ENCODE data around the gene BAHCC1. TPM values are rescaled to one million over a fixed set of nuclear protein-coding genes. Genes with fewer than 3 reads are reported as not detected.
"Not testable (repeated sequence)": the region's sequence is repeated elsewhere in the genome, so short reads cannot be mapped to it uniquely, and the experiment has no call there.

Gene BAHCC1
- total RNA-seq, 2 experiments from 2014 or later = 0.20 to 0.41 TPM

DNA sequence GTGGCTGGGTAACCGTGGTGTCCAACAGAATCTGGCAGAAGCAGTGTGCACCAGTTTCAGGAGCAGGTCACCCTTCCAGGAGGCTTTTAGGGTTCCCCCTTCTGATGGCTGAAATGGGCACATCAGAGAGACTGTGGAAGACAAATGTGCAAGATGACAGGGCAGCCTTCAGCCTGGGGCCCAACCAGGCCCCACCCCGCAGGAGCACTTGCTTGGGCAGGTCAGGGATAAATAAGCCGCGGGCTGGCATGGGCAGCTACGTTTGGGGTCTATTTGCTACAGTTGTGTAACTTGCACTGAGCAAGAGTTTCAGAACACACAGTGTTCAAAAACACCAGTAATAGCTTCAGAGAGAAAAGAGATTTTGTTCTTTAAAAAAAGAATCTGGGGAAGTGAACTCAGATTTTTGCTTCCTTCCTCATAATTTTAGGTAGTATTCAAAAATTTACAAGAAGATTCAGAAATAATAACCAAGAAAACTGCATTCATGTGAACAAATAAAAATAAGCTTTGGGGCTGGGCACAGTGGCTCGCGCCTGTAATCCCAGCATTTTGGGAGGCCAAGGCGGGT lies 44.9 kb upstream of the BAHCC1 start:
- POLR2A ChIA-PET = no interaction called here
- ATAC-seq (ENCODE audit: poor library complexity) = no peak
- H3K27me3 ChIP-seq (ENCODE audit: control insufficient read depth in 1 of 2, insufficient read depth in 2 of 2, low read length in 2 of 2) = no peaks in the 10 kb centered on the region
- no peak for DNase-seq
- no peak overlapping the region for H3K27ac ChIP-seq (ENCODE audit: low read depth in 1 of 2, low read length in 2 of 2)
- no peaks in the 10 kb centered on the region for H3K9me3 ChIP-seq (ENCODE audit: control insufficient read depth in 1 of 2, insufficient read depth in 1 of 2, low read length in 2 of 2)
- no peaks in the 10 kb centered on the region for H3K9me3 Mint-ChIP-seq
- no peaks in the 10 kb centered on the region for H3K36me3 ChIP-seq (ENCODE audit: insufficient read depth, low read length)
- H3K4me3 ChIP-seq (ENCODE audit: low read length) = no peak overlapping the region
- peaks cover 11% of the 10 kb centered on the region for H3K4me1 ChIP-seq (ENCODE audit: insufficient read depth, low read length)
- peaks cover 10% of the 10 kb centered on the region for H3K27me3 Mint-ChIP-seq
- TF ChIP-seq, protein P1, sequence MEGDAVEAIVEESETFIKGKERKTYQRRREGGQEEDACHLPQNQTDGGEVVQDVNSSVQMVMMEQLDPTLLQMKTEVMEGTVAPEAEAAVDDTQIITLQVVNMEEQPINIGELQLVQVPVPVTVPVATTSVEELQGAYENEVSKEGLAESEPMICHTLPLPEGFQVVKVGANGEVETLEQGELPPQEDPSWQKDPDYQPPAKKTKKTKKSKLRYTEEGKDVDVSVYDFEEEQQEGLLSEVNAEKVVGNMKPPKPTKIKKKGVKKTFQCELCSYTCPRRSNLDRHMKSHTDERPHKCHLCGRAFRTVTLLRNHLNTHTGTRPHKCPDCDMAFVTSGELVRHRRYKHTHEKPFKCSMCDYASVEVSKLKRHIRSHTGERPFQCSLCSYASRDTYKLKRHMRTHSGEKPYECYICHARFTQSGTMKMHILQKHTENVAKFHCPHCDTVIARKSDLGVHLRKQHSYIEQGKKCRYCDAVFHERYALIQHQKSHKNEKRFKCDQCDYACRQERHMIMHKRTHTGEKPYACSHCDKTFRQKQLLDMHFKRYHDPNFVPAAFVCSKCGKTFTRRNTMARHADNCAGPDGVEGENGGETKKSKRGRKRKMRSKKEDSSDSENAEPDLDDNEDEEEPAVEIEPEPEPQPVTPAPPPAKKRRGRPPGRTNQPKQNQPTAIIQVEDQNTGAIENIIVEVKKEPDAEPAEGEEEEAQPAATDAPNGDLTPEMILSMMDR (IDR thresholded peaks at IDR 0.05) = no peak
- H3K36me3 Mint-ChIP-seq (ENCODE audit: low read depth) = no peaks in the 10 kb centered on the region
- CTCF ChIA-PET = no interaction called here
- no peaks in the 10 kb centered on the region for H3K4me1 Mint-ChIP-seq (ENCODE audit: low read depth)
- H3K27ac Mint-ChIP-seq = no peak overlapping the region
- intact Hi-C loops (cut with DNase I, micrococcal nuclease) = no loop called here
- no peak overlapping the region for H3K4me3 Mint-ChIP-seq

DNA sequence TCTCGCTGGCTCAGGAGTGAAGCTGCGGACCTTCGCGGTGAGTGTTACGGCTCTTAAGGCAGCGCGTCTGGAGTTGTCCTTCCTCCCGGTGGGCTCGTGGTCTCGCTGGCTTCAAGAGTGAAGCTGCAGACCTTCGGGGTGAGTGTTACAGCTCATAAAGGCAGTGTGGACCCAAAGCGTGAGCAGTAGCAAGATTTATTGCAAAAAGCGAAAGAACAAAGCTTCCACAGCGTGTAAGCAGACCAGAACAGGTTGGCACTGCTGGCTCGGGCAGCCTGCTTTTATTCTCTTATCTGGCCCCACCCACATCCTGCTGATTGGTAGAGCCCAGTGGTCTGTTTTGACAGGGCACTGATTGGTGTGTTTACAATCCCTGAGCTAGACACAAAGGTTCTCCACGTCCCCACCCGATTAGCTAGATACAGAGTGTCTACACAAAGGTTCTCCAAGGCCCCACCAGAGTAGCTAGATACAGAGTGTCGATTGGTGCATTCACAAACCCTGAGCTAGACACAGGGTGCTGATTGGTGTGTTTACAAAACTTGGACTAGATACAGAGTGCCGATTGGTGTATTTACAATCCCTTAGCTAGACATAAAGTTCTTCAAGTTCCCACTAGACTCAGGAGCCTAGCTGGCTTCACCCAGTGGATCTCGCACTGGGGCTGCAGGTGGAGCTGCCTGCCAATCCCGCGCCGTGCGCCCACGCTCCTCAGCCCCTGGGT lies 43.8 kb upstream of the BAHCC1 start:
- intact Hi-C loops (cut with DNase I, micrococcal nuclease); H3K27me3 Mint-ChIP-seq; H3K4me1 ChIP-seq (ENCODE audit: insufficient read depth, low read length); H3K9me3 ChIP-seq (ENCODE audit: control insufficient read depth in 1 of 2, insufficient read depth in 1 of 2, low read length in 2 of 2); DNase-seq; CTCF ChIA-PET; H3K9me3 Mint-ChIP-seq; H3K27me3 ChIP-seq (ENCODE audit: control insufficient read depth in 1 of 2, insufficient read depth in 2 of 2, low read length in 2 of 2); POLR2A ChIA-PET; H3K36me3 ChIP-seq (ENCODE audit: insufficient read depth, low read length); H3K4me3 Mint-ChIP-seq; H3K4me1 Mint-ChIP-seq (ENCODE audit: low read depth); H3K27ac Mint-ChIP-seq; H3K27ac ChIP-seq (ENCODE audit: low read depth in 1 of 2, low read length in 2 of 2); ATAC-seq (ENCODE audit: poor library complexity); H3K36me3 Mint-ChIP-seq (ENCODE audit: low read depth); H3K4me3 ChIP-seq (ENCODE audit: low read length): not testable (repeated sequence)

DNA sequence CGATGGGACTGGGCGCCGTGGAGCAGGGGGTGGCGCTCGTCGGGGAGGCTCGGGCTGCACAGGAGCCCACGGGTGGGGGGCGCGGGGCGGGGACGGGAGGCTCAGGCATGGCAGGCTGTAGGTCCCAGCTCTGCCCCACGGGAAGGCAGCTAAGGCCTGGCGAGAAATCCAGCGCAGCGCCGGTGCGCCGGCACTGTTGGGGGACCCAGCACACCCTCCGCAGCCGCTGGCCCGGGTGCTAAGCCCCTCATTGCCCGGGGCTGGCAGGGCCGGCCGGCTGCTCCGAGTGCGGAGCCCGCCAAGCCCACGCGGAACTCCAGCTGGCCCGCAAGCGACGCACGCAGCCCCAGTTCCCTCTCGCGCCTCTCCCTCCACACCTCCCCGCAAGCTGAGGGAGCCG lies 43.2 kb upstream of the BAHCC1 start:
- H3K9me3 ChIP-seq (ENCODE audit: control insufficient read depth in 1 of 2, insufficient read depth in 1 of 2, low read length in 2 of 2); H3K27me3 ChIP-seq (ENCODE audit: control insufficient read depth in 1 of 2, insufficient read depth in 2 of 2, low read length in 2 of 2); CTCF ChIA-PET; H3K4me1 Mint-ChIP-seq (ENCODE audit: low read depth); H3K36me3 Mint-ChIP-seq (ENCODE audit: low read depth); H3K36me3 ChIP-seq (ENCODE audit: insufficient read depth, low read length); H3K27me3 Mint-ChIP-seq; H3K27ac ChIP-seq (ENCODE audit: low read depth in 1 of 2, low read length in 2 of 2); intact Hi-C loops (cut with DNase I, micrococcal nuclease); H3K4me3 ChIP-seq (ENCODE audit: low read length); H3K27ac Mint-ChIP-seq; ATAC-seq (ENCODE audit: poor library complexity); H3K9me3 Mint-ChIP-seq; POLR2A ChIA-PET; H3K4me1 ChIP-seq (ENCODE audit: insufficient read depth, low read length); DNase-seq; H3K4me3 Mint-ChIP-seq: not testable (repeated sequence)

DNA sequence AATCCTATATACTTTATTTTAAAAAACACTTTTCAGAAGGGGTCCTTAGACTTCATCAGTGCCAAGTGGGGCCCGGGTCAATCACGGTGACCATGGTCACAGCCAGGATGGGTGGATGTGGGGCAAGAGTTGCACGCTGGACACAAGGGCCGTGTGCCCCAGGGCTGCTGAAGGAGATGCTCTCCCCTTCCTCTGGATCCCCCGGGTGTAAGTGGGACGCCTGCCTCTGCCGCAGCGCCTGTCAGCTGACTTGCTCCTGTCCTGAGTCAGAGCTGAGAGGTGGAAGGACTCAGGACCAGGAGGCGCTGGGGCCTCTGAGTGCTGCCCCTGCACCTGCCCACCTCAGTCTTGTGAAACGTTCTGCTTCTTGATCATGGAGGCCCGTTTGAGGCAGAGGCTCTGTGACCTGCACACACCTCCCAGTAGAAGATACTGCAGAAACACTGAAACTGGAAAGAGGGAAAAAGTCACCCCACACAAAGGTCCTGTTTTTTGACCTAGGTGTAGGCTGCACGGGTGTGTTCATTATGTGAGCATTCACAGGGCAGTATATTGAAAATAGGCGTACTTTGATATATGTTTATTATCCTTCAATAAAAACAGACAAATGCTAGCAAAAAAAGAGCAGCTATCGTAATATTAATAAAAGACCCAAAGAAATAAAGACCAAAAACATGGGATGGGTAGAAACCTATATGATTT lies 40.9 kb upstream of the BAHCC1 start:
- H3K27ac Mint-ChIP-seq = no peak overlapping the region
- Histone ChIP-seq H3K36me3 (ENCODE audit: insufficient read depth, low read length) (no peaks in the 10 kb centered on the region), H3K27ac (ENCODE audit: low read depth in 1 of 2, low read length in 2 of 2) (no peak overlapping the region), H3K9me3 (ENCODE audit: control insufficient read depth in 1 of 2, insufficient read depth in 1 of 2, low read length in 2 of 2) (no peaks in the 10 kb centered on the region), H3K4me1 (ENCODE audit: insufficient read depth, low read length) (no peaks in the 10 kb centered on the region), H3K4me3 (ENCODE audit: low read length) (no peak overlapping the region), H3K27me3 (ENCODE audit: control insufficient read depth in 1 of 2, insufficient read depth in 2 of 2, low read length in 2 of 2) (no peaks in the 10 kb centered on the region)
- POLR2A ChIA-PET = no interaction called here
- no peaks in the 10 kb centered on the region for H3K36me3 Mint-ChIP-seq (ENCODE audit: low read depth)
- peaks cover 19% of the 10 kb centered on the region for H3K27me3 Mint-ChIP-seq
- no peaks in the 10 kb centered on the region for H3K4me1 Mint-ChIP-seq (ENCODE audit: low read depth)
- no peaks in the 10 kb centered on the region for H3K9me3 Mint-ChIP-seq
- ATAC-seq (ENCODE audit: poor library complexity) (no peak), DNase-seq (no peak)
- H3K4me3 Mint-ChIP-seq = no peak overlapping the region
- CTCF ChIA-PET = no interaction called here
- intact Hi-C loops (cut with DNase I, micrococcal nuclease) = no loop called here
- TF ChIP-seq, protein P1 (IDR thresholded peaks at IDR 0.05) = no peak

Measured in CD4-positive, alpha-beta T cell (primary cell).